ENCODE data around the gene PUM2.

Gene PUM2

GRCh38 chr2:20208476-20208859 is 142.2 kb downstream of the PUM2 start:
- Histone ChIP-seq H3K14ac (ENCODE audit: low read length in 2 of 2) (peak overlapping the region in 1 of 2 experiments; percentile 11), H2BK120ac (ENCODE audit: low read depth, low read length) (peak overlapping the region; percentile 42), H3K4me3 (ENCODE audit: insufficient read depth in 1 of 2, low read depth in 1 of 2, low read length in 2 of 2) (peak overlapping the region in 1 of 2 experiments; percentile 15), H3K9me3 (ENCODE audit: control insufficient read depth, low read length) (no peaks in the 10 kb centered on the region), H2AFZ (ENCODE audit: low read depth, low read length) (no peak overlapping the region), H3K4ac (ENCODE audit: low read depth in 1 of 2, low read length in 2 of 2) (peak overlapping the region; percentile 68 to 77), H3K27me3 (ENCODE audit: control insufficient read depth in 1 of 2, insufficient read depth in 1 of 2, low read length in 2 of 2) (no peaks in the 10 kb centered on the region), H2BK12ac (ENCODE audit: low read length in 2 of 2) (peak overlapping the region; percentile 70 to 75), H2AK5ac (ENCODE audit: low read length, severe bottlenecking) (peak overlapping the region; percentile 15), H3K9ac (ENCODE audit: low read length) (peak overlapping the region; percentile 63), H2BK15ac (ENCODE audit: low read depth, poor library complexity, severe bottlenecking) (no peak overlapping the region), H3K23ac (ENCODE audit: low read length in 2 of 2) (no peak overlapping the region), H4K91ac (ENCODE audit: low read length) (peak overlapping the region; percentile 76), H4K8ac (ENCODE audit: low read length) (peak overlapping the region; percentile 38), H3K4me2 (ENCODE audit: low read length, poor library complexity, severe bottlenecking) (no peak overlapping the region), H2BK5ac (ENCODE audit: low read depth, low read length, poor library complexity, severe bottlenecking) (no peak overlapping the region), H3K36me3 (ENCODE audit: control insufficient read depth in 1 of 2, insufficient read depth in 2 of 2, low read depth in 1 of 2, low read length in 2 of 2) (peaks cover 15 to 34% of the 10 kb centered on the region in 2 experiments), H3K4me1 (ENCODE audit: control insufficient read depth, insufficient read depth, low read depth, low read length) (peaks cover 51% of the 10 kb centered on the region), H3K79me1 (replicated peaks; ENCODE audit: low read length, poor library complexity, severe bottlenecking) (peaks cover 44% of the 10 kb centered on the region), H3K27ac (ENCODE audit: low read length, poor library complexity, severe bottlenecking) (no peak overlapping the region), H3K18ac (ENCODE audit: low read depth in 1 of 2, low read length in 2 of 2) (peak overlapping the region; percentile 65 to 81)
- 30% methylated on average over 5 of the region's 5 CpGs for WGBS
- DNase-seq = peak; percentile 74

GRCh38 chr2:20207051-20207450 is 143.6 kb downstream of the PUM2 start:
- H2BK12ac ChIP-seq (ENCODE audit: low read length in 2 of 2) = peak overlapping the region in 1 of 2 experiments; percentile 33
- H3K27me3 ChIP-seq (ENCODE audit: control insufficient read depth in 1 of 2, insufficient read depth in 1 of 2, low read length in 2 of 2) = no peaks in the 10 kb centered on the region
- no peak for DNase-seq
- no peak overlapping the region for H2BK15ac ChIP-seq (ENCODE audit: low read depth, poor library complexity, severe bottlenecking)
- H3K14ac ChIP-seq (ENCODE audit: low read length in 2 of 2) = no peak overlapping the region
- H3K4me2 ChIP-seq (ENCODE audit: low read length, poor library complexity, severe bottlenecking) = no peak overlapping the region
- H2AK5ac ChIP-seq (ENCODE audit: low read length, severe bottlenecking) = no peak overlapping the region
- no peak overlapping the region for H3K27ac ChIP-seq (ENCODE audit: low read length, poor library complexity, severe bottlenecking)
- H3K4ac ChIP-seq (ENCODE audit: low read depth in 1 of 2, low read length in 2 of 2) = peak overlapping the region in 1 of 2 experiments; percentile 19
- peak overlapping the region; percentile 59 for H4K8ac ChIP-seq (ENCODE audit: low read length)
- H3K4me3 ChIP-seq (ENCODE audit: insufficient read depth in 1 of 2, low read depth in 1 of 2, low read length in 2 of 2) = no peak overlapping the region
- H4K91ac ChIP-seq (ENCODE audit: low read length) = no peak overlapping the region
- H2BK120ac ChIP-seq (ENCODE audit: low read depth, low read length) = no peak overlapping the region
- peaks cover 36% of the 10 kb centered on the region for H3K4me1 ChIP-seq (ENCODE audit: control insufficient read depth, insufficient read depth, low read depth, low read length)
- H3K18ac ChIP-seq (ENCODE audit: low read depth in 1 of 2, low read length in 2 of 2) = no peak overlapping the region
- peaks cover 29 to 48% of the 10 kb centered on the region in 2 experiments for H3K36me3 ChIP-seq (ENCODE audit: control insufficient read depth in 1 of 2, insufficient read depth in 2 of 2, low read depth in 1 of 2, low read length in 2 of 2)
- no peaks in the 10 kb centered on the region for H3K9me3 ChIP-seq (ENCODE audit: control insufficient read depth, low read length)
- no peak overlapping the region for H3K9ac ChIP-seq (ENCODE audit: low read length)
- H2BK5ac ChIP-seq (ENCODE audit: low read depth, low read length, poor library complexity, severe bottlenecking) = no peak overlapping the region
- H2AFZ ChIP-seq (ENCODE audit: low read depth, low read length) = no peak overlapping the region
- 84% methylated on average over 5 of the region's 5 CpGs for WGBS
- no peak overlapping the region for H3K23ac ChIP-seq (ENCODE audit: low read length in 2 of 2)
- peaks cover 39% of the 10 kb centered on the region for H3K79me1 ChIP-seq (replicated peaks; ENCODE audit: low read length, poor library complexity, severe bottlenecking)

GRCh38 chr2:20205915-20206524 is 144.6 kb downstream of the PUM2 start:
- Histone ChIP-seq H2AFZ (ENCODE audit: low read depth, low read length) (no peak overlapping the region), H3K79me1 (replicated peaks; ENCODE audit: low read length, poor library complexity, severe bottlenecking) (peaks cover 30% of the 10 kb centered on the region), H3K27me3 (ENCODE audit: control insufficient read depth in 1 of 2, insufficient read depth in 1 of 2, low read length in 2 of 2) (no peaks in the 10 kb centered on the region), H3K4me2 (ENCODE audit: low read length, poor library complexity, severe bottlenecking) (no peak overlapping the region), H3K14ac (ENCODE audit: low read length in 2 of 2) (peak overlapping the region in 1 of 2 experiments; percentile 84), H2BK12ac (ENCODE audit: low read length in 2 of 2) (peak overlapping the region in 1 of 2 experiments; percentile 40), H3K4ac (ENCODE audit: low read depth in 1 of 2, low read length in 2 of 2) (no peak overlapping the region), H4K91ac (ENCODE audit: low read length) (no peak overlapping the region), H3K9me3 (ENCODE audit: control insufficient read depth, low read length) (no peaks in the 10 kb centered on the region), H2BK5ac (ENCODE audit: low read depth, low read length, poor library complexity, severe bottlenecking) (no peak overlapping the region), H3K4me1 (ENCODE audit: control insufficient read depth, insufficient read depth, low read depth, low read length) (peaks cover 28% of the 10 kb centered on the region), H2BK120ac (ENCODE audit: low read depth, low read length) (no peak overlapping the region), H2AK5ac (ENCODE audit: low read length, severe bottlenecking) (no peak overlapping the region), H3K18ac (ENCODE audit: low read depth in 1 of 2, low read length in 2 of 2) (peak overlapping the region in 1 of 2 experiments; percentile 76), H3K23ac (ENCODE audit: low read length in 2 of 2) (no peak overlapping the region), H3K9ac (ENCODE audit: low read length) (no peak overlapping the region), H4K8ac (ENCODE audit: low read length) (no peak overlapping the region), H3K36me3 (ENCODE audit: control insufficient read depth in 1 of 2, insufficient read depth in 2 of 2, low read depth in 1 of 2, low read length in 2 of 2) (peaks cover 40 to 51% of the 10 kb centered on the region in 2 experiments), H3K27ac (ENCODE audit: low read length, poor library complexity, severe bottlenecking) (no peak overlapping the region), H3K4me3 (ENCODE audit: insufficient read depth in 1 of 2, low read depth in 1 of 2, low read length in 2 of 2) (no peak overlapping the region), H2BK15ac (ENCODE audit: low read depth, poor library complexity, severe bottlenecking) (peak overlapping the region; percentile 26)
- DNase-seq = no peak
- 93% methylated on average over 10 of the region's 10 CpGs for WGBS

- Histone ChIP-seq H2BK5ac (ENCODE audit: low read depth, low read length, poor library complexity, severe bottlenecking) (no peak overlapping the region), H2AFZ (ENCODE audit: low read depth, low read length) (no peak overlapping the region), H2BK120ac (ENCODE audit: low read depth, low read length) (no peak overlapping the region), H3K4ac (ENCODE audit: low read depth in 1 of 2, low read length in 2 of 2) (no peak overlapping the region), H3K23ac (ENCODE audit: low read length in 2 of 2) (no peak overlapping the region), H2BK15ac (ENCODE audit: low read depth, poor library complexity, severe bottlenecking) (no peak overlapping the region), H3K27me3 (ENCODE audit: control insufficient read depth in 1 of 2, insufficient read depth in 1 of 2, low read length in 2 of 2) (no peaks in the 10 kb centered on the region), H3K14ac (ENCODE audit: low read length in 2 of 2) (no peak overlapping the region), H3K9ac (ENCODE audit: low read length) (no peak overlapping the region), H3K4me1 (ENCODE audit: control insufficient read depth, insufficient read depth, low read depth, low read length) (peaks cover 25% of the 10 kb centered on the region), H3K27ac (ENCODE audit: low read length, poor library complexity, severe bottlenecking) (no peak overlapping the region), H4K91ac (ENCODE audit: low read length) (no peak overlapping the region), H2AK5ac (ENCODE audit: low read length, severe bottlenecking) (no peak overlapping the region), H2BK12ac (ENCODE audit: low read length in 2 of 2) (no peak overlapping the region), H3K36me3 (ENCODE audit: control insufficient read depth in 1 of 2, insufficient read depth in 2 of 2, low read depth in 1 of 2, low read length in 2 of 2) (peaks cover 49 to 60% of the 10 kb centered on the region in 2 experiments), H3K4me3 (ENCODE audit: insufficient read depth in 1 of 2, low read depth in 1 of 2, low read length in 2 of 2) (no peak overlapping the region), H3K18ac (ENCODE audit: low read depth in 1 of 2, low read length in 2 of 2) (no peak overlapping the region), H3K9me3 (ENCODE audit: control insufficient read depth, low read length) (no peaks in the 10 kb centered on the region), H3K4me2 (ENCODE audit: low read length, poor library complexity, severe bottlenecking) (no peak overlapping the region), H4K8ac (ENCODE audit: low read length) (no peak overlapping the region), H3K79me1 (replicated peaks; ENCODE audit: low read length, poor library complexity, severe bottlenecking) (peaks cover 26% of the 10 kb centered on the region)
- no peak for DNase-seq
- 94% methylated on average over 7 of the region's 7 CpGs for WGBS
Observed at GRCh38 chr2:20205069-20205468, 145.6 kb downstream of the PUM2 start.
